ENCODE data around the gene MMP24.

The MMP24 gene

GRCh38 chr20:35284992-35285805 lies 58.7 kb downstream of the MMP24 start:
- H3K36me3 ChIP-seq (replicated peaks in 1 of 2; ENCODE audit: control insufficient read depth in 2 of 2, insufficient read depth in 2 of 2, low read length in 2 of 2): peaks cover 7 to 26% of the 10 kb centered on the region in 2 donors
- H2AFZ ChIP-seq (ENCODE audit: low read length): peak overlapping the region; percentile 87
- H4K91ac ChIP-seq (ENCODE audit: low read depth, low read length, poor library complexity): peak overlapping the region; percentile 68
- H3K23ac ChIP-seq (ENCODE audit: low read depth, low read length, poor library complexity): peak overlapping the region; percentile 87
- WGBS, 2 donors (ENCODE audit: extremely low coverage in 2 of 2, insufficient read length in 2 of 2, insufficient replicate concordance in 1 of 2): no CpG with 5 or more reads among the region's 19 CpGs
- peaks cover 7 to 9% of the 10 kb centered on the region in 2 donors for H3K4me1 ChIP-seq (ENCODE audit: control insufficient read depth in 2 of 2, insufficient read depth in 1 of 2, low read depth in 1 of 2, low read length in 2 of 2)
- peak overlapping the region; percentile 84 for H4K8ac ChIP-seq (ENCODE audit: low read depth, low read length)
- no peak overlapping the region for H2BK15ac ChIP-seq (ENCODE audit: low read length)
- H3K9ac ChIP-seq (ENCODE audit: low read depth, low read length, poor library complexity): peak overlapping the region; percentile 82
- no peak overlapping the region for H3K4ac ChIP-seq (ENCODE audit: low read length)
- peaks cover 0 to 6% (median 0%) of the 10 kb centered on the region in 3 experiments for H3K27me3 ChIP-seq (ENCODE audit: control insufficient read depth in 3 of 3, insufficient read depth in 3 of 3, low read depth in 1 of 3, low read length in 3 of 3)
- no peak overlapping the region for H3K14ac ChIP-seq (ENCODE audit: low read length)
- DNase-seq (ENCODE audit: low spot score): no peak
- H3K4me3 ChIP-seq (ENCODE audit: low read length in 2 of 2): peak overlapping the region; percentile 93 to 99
- H3K9me3 ChIP-seq (replicated peaks in 1 of 2; ENCODE audit: control insufficient read depth in 2 of 2, insufficient read depth in 1 of 2, low read depth in 1 of 2, low read length in 2 of 2): no peaks in the 10 kb centered on the region
- H3K79me1 ChIP-seq (ENCODE audit: low read depth, low read length): peaks cover 3% of the 10 kb centered on the region
- peak overlapping the region; percentile 31 for H3K18ac ChIP-seq (ENCODE audit: low read length)
- no peak overlapping the region for H2BK12ac ChIP-seq (ENCODE audit: low read length)
- no peak overlapping the region for H2BK120ac ChIP-seq (ENCODE audit: low read depth, low read length)
- H2BK5ac ChIP-seq (ENCODE audit: low read length): no peak overlapping the region
- peak overlapping the region; percentile 66 for H3K4me2 ChIP-seq (ENCODE audit: insufficient read depth, low read length, poor library complexity, severe bottlenecking)
- H2AK5ac ChIP-seq (ENCODE audit: low read depth, low read length): no peak overlapping the region
- H3K27ac ChIP-seq (replicated peaks; ENCODE audit: low read length): no peak overlapping the region

GRCh38 chr20:35285806-35286076 lies 59.3 kb downstream of the MMP24 start:
- H2BK120ac ChIP-seq (ENCODE audit: low read depth, low read length): no peak overlapping the region
- H3K14ac ChIP-seq (ENCODE audit: low read length): no peak overlapping the region
- peaks cover 2% of the 10 kb centered on the region for H3K79me1 ChIP-seq (ENCODE audit: low read depth, low read length)
- H2BK5ac ChIP-seq (ENCODE audit: low read length): no peak overlapping the region
- no peak overlapping the region for H2BK15ac ChIP-seq (ENCODE audit: low read length)
- H2AFZ ChIP-seq (ENCODE audit: low read length): no peak overlapping the region
- H3K4me3 ChIP-seq (ENCODE audit: low read length in 2 of 2): no peak overlapping the region
- H3K18ac ChIP-seq (ENCODE audit: low read length): no peak overlapping the region
- H3K4me2 ChIP-seq (ENCODE audit: insufficient read depth, low read length, poor library complexity, severe bottlenecking): no peak overlapping the region
- no peak overlapping the region for H3K23ac ChIP-seq (ENCODE audit: low read depth, low read length, poor library complexity)
- H3K36me3 ChIP-seq (replicated peaks in 1 of 2; ENCODE audit: control insufficient read depth in 2 of 2, insufficient read depth in 2 of 2, low read length in 2 of 2): peaks cover 3 to 21% of the 10 kb centered on the region in 2 donors
- H3K9ac ChIP-seq (ENCODE audit: low read depth, low read length, poor library complexity): no peak overlapping the region
- peaks cover 0 to 11% (median 0%) of the 10 kb centered on the region in 3 experiments for H3K27me3 ChIP-seq (ENCODE audit: control insufficient read depth in 3 of 3, insufficient read depth in 3 of 3, low read depth in 1 of 3, low read length in 3 of 3)
- peaks cover 7 to 9% of the 10 kb centered on the region in 2 donors for H3K4me1 ChIP-seq (ENCODE audit: control insufficient read depth in 2 of 2, insufficient read depth in 1 of 2, low read depth in 1 of 2, low read length in 2 of 2)
- H4K91ac ChIP-seq (ENCODE audit: low read depth, low read length, poor library complexity): no peak overlapping the region
- no peak overlapping the region for H2AK5ac ChIP-seq (ENCODE audit: low read depth, low read length)
- H2BK12ac ChIP-seq (ENCODE audit: low read length): no peak overlapping the region
- no peak overlapping the region for H3K4ac ChIP-seq (ENCODE audit: low read length)
- no peak overlapping the region for H3K27ac ChIP-seq (replicated peaks; ENCODE audit: low read length)
- DNase-seq (ENCODE audit: low spot score): no peak
- H4K8ac ChIP-seq (ENCODE audit: low read depth, low read length): no peak overlapping the region
- WGBS, 2 donors (ENCODE audit: extremely low coverage in 2 of 2, insufficient read length in 2 of 2, insufficient replicate concordance in 1 of 2): no CpG with 5 or more reads among the region's 5 CpGs
- H3K9me3 ChIP-seq (replicated peaks in 1 of 2; ENCODE audit: control insufficient read depth in 2 of 2, insufficient read depth in 1 of 2, low read depth in 1 of 2, low read length in 2 of 2): no peaks in the 10 kb centered on the region

GRCh38 chr20:35286077-35286898 lies 59.8 kb downstream of the MMP24 start:
- Histone ChIP-seq H2AFZ (ENCODE audit: low read length) (no peak overlapping the region), H3K4me3 (ENCODE audit: low read length in 2 of 2) (no peak overlapping the region), H3K79me1 (ENCODE audit: low read depth, low read length) (peaks cover 1% of the 10 kb centered on the region), H2AK5ac (ENCODE audit: low read depth, low read length) (peak overlapping the region; percentile 8), H3K4me1 (ENCODE audit: control insufficient read depth in 2 of 2, insufficient read depth in 1 of 2, low read depth in 1 of 2, low read length in 2 of 2) (peaks cover 7 to 9% of the 10 kb centered on the region in 2 donors), H2BK5ac (ENCODE audit: low read length) (no peak overlapping the region), H2BK15ac (ENCODE audit: low read length) (no peak overlapping the region), H3K27ac (replicated peaks; ENCODE audit: low read length) (no peak overlapping the region), H3K4ac (ENCODE audit: low read length) (no peak overlapping the region), H3K23ac (ENCODE audit: low read depth, low read length, poor library complexity) (peak overlapping the region; percentile 0), H3K9me3 (replicated peaks in 1 of 2; ENCODE audit: control insufficient read depth in 2 of 2, insufficient read depth in 1 of 2, low read depth in 1 of 2, low read length in 2 of 2) (no peaks in the 10 kb centered on the region), H3K4me2 (ENCODE audit: insufficient read depth, low read length, poor library complexity, severe bottlenecking) (no peak overlapping the region), H3K9ac (ENCODE audit: low read depth, low read length, poor library complexity) (peak overlapping the region; percentile 10), H3K14ac (ENCODE audit: low read length) (no peak overlapping the region), H4K8ac (ENCODE audit: low read depth, low read length) (no peak overlapping the region), H2BK12ac (ENCODE audit: low read length) (no peak overlapping the region), H3K36me3 (replicated peaks in 1 of 2; ENCODE audit: control insufficient read depth in 2 of 2, insufficient read depth in 2 of 2, low read length in 2 of 2) (peaks cover 2 to 18% of the 10 kb centered on the region in 2 donors), H3K18ac (ENCODE audit: low read length) (no peak overlapping the region), H4K91ac (ENCODE audit: low read depth, low read length, poor library complexity) (no peak overlapping the region), H3K27me3 (ENCODE audit: control insufficient read depth in 3 of 3, insufficient read depth in 3 of 3, low read depth in 1 of 3, low read length in 3 of 3) (peaks cover 0 to 16% (median 0%) of the 10 kb centered on the region in 3 experiments), H2BK120ac (ENCODE audit: low read depth, low read length) (no peak overlapping the region)
- DNase-seq (ENCODE audit: low spot score): no peak
- no CpG with 5 or more reads among the region's 12 CpGs for WGBS, 2 donors (ENCODE audit: extremely low coverage in 2 of 2, insufficient read length in 2 of 2, insufficient replicate concordance in 1 of 2)
